Femur (tissue), 1 donor: Measurements from ENCODE around the gene RPL18.

Experiments used
- DNase-seq: peaks from one replicate; pipeline ENCODE4 v3.0.0-alpha.2; 2017

The RPL18 gene

GRCh38 chr19:48629599-48630295, 10.8 kb upstream of the RPL18 start:
- DNase-seq: no peak

DNA sequence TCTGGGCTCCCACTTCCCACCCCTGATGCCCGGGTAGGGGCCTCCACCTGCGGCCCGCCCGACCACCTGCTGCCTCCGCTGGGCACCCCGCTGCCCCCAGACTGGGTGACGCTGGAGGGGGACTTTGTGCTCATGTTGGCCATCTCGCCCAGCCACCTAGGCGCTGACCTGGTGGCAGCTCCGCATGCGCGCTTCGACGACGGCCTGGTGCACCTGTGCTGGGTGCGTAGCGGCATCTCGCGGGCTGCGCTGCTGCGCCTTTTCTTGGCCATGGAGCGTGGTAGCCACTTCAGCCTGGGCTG, 10.3 kb upstream of the RPL18 start:
- DNase-seq: no peak

DNA sequence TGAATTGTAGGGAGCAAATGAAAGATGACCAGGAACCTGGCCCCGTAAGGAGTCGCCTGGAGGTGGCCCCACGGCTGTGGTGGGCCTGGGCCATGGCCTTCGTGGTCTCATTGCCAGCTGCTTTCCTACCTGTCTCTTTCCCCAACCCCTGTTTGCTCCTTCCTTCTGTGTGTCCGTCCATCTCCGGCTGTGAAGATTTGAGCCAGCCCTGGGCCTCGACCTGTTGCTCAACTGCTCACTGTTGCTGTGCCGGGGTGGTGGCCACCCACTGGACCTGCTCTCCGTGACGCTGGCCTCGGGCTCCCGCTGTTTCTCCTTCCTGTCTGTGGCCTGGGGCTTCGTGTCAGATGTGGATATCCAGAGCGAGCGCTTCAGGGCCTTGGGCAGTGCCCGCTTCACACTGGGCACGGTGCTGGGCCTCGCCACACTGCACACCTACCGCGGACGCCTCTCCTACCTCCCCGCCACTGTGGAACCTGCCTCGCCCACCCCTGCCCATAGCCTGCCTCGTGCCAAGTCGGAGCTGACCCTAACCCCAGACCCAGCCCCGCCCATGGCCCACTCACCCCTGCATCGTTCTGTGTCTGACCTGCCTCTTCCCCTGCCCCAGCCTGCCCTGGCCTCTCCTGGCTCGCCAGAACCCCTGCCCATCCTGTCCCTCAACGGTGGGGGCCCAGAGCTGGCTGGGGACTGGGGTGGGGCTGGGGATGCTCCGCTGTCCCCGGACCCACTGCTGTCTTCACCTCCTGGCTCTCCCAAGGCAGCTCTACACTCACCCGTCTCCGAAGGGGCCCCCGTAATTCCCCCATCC, 9.7 kb upstream of the RPL18 start:
- DNase-seq: no peak

DNA sequence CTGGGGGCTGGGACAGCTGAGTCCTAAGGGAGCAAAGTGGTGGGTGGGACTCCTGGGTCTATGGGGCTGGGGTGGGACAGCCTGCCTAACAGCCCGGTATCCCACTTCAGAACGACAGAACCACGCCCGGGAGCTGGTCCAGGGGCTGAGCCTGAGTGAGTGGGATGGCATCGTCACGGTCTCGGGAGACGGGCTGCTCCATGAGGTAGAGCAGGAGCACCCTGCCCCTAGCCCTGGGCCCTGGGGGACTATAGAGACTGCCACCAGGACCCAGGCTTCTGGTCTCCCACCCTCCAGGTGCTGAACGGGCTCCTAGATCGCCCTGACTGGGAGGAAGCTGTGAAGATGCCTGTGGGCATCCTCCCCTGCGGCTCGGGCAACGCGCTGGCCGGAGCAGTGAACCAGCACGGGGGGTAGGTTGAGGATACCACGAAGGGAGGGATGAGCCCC, 8.9 kb upstream of the RPL18 start:
- DNase-seq: no peak

DNA sequence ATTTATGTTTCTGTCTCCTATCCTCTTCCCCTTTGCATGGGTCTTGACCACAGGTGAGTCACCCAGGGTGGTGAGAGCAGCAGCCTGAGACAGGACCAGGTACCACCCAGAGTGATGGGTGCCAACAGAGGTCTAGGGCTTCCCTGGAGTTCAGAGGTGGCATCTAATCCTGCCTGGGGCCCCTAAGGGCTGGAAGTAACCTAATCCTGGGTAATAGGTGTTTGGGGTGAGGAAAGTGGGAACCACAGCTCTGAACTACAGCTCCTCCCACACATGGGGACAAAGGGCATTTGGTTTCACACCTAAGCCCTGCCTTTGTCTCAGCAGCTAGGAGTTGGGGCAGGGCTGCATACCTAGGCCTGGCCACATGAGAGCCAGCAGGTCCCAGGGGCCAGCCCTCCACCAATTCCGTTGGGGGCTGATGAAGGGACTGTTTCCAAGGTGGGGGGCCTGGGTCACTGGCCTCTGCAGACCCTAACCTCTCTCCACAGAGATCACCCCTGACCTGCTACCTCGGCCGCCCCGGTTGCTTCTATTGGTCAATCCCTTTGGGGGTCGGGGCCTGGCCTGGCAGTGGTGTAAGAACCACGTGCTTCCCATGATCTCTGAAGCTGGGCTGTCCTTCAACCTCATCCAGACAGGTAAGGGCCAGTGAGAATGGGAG, 8.4 kb upstream of the RPL18 start:
- no peak for DNase-seq

DNA sequence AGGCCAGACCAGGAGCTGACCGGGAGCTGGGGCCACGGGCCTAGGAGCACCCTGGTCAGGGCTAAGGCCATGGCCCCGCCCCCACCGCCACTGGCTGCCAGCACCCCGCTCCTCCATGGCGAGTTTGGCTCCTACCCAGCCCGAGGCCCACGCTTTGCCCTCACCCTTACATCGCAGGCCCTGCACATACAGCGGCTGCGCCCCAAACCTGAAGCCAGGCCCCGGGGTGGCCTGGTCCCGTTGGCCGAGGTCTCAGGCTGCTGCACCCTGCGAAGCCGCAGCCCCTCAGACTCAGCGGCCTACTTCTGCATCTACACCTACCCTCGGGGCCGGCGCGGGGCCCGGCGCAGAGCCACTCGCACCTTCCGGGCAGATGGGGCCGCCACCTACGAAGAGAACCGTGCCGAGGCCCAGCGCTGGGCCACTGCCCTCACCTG, 6.9 kb upstream of the RPL18 start:
- no peak for DNase-seq

- no peak for DNase-seq
Measured at GRCh38 chr19:48624791-48625723, 6.1 kb upstream of the RPL18 start.

DNA sequence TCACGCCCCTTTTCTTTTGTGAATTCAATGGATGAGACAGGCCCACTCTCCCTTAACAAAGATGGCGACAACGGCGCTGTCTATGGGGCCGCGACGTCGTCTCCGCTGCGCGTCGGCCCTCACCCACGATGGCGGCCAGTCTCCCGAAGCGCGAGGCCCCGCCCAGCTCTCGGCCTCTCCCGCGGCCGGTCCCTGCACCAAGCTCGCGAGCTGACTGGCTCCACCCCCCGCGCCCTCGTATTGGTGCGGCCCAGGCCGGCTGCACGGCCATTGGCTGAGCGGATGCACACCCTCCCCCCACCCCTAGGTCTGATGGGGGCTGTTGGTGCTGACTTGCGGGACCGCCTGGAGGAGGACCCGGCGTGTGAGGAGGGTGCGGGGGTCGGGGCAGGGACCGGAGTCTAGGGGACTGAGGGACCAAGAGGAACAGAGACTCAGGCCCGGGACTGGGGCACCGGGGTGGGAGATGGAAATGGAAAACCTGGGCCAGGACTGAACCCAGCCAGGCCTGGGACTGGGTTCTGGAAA, 5.2 kb upstream of the RPL18 start:
- peak; percentile 99 for DNase-seq

- DNase-seq: no peak
Measured at GRCh38 chr19:48623556-48624066, 4.6 kb upstream of the RPL18 start.

DNA sequence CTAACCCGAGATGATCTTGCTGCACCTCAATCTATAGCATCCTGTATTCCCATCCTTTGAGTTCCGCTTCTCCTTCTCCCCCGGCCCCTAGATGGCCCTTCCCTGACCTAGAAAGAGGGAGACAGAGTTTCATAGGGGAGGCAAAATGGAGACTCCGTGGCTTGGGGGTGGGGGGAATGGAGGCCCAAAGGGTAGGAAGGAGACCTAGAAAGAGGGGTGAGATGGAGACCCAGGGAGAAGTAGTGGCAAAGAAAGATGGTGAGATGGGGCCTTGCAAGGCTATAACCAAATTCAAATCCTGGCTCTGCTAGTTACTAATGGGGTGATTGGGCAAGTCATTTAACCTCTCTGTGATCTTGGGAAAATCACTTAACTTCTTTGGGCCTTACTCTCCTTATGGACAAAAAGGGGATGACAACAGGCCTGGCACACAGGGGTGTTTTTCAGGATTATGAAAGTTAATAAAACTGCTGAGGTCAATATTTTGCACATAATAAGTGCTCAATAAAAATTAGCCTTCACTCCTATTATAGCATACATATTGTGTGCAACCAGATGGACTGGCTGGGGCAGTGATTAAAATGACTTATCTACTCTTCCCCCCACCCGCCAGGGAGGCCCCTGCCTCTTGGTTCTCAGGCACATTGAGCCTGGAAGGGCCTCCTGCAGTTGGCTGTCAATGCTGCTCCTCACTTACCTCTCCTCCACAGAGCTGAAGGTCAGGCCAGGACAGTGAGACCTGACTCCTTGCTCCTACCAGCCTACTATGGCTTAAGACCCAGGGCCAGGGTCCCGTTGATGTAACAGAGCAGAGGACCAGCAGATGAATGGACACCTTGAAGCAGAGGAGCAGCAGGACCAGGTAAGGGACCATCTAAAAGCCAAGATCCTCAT, 961 bp upstream of the RPL18 start:
- no peak for DNase-seq

GRCh38 chr19:48618278-48618915, 581 bp downstream of the RPL18 start:
- no peak for DNase-seq

DNA sequence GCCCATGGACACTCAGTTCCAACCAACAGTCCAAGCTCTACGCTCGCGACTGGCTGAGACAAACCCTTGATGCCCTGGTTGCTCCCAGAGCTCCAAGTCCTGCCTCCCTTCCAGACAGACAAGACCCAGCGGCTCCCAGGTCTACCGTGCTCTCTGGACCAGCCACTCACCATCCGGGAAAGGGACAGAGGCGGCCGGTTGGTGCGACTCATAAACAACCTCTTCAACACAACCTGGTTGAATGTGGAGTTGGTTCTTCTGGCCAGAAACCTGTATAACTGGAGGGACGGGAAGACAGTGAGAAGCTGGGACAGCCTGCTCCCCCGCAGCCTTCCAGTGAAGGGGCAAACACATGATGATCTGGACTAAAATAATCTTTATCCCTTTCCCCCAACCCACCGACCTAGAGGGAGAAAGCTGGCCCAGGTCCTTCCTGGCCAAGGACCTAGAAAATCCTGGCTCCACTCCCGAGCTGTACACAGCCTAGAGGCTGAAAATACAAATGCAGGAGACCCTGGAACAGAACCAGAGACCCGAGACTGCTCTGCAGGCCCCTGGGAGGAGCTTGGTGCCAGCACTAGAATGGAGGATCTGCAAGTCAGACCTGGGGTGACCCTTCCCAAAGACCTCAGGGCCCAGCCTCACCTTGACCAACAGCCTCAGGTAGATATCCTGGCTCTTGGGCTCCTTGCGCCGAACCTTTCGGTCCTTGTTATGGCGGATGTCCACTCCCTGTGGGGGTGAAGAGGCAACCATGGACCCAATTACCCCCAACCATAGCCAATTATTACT, 1.6 kb downstream of the RPL18 start:
- DNase-seq: peak; percentile 47

DNA sequence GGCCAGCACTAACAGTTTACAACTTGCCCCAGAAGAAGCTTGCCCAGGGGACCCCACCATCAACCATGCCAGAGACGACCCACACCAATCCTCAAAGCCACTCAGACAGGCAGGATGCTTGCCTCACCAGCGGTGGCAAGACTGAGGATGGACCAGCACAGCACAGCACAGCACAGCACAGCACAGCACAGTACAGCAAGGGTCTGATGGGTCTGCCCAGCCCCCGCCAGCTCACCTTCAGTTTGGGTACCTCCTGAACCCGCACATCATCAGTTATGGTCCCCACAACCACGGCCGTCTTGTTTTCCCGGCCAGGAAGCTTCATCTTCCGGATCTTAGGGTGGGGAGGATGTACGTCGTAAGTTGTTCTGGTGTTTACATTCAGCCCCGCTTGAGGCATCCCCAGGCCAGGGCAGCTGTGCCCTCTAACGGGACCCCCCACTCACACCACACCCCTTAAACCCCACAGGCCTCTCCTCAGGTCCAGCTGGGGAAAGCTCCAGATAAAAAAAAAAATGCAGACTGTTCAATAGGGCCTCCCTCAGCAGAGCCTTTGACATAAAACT, 2.4 kb downstream of the RPL18 start:
- no peak for DNase-seq

- DNase-seq: no peak
Measured at GRCh38 chr19:48616041-48616436, 2.9 kb downstream of the RPL18 start.

GRCh38 chr19:48615231-48616040, 3.5 kb downstream of the RPL18 start:
- no peak for DNase-seq

GRCh38 chr19:48614436-48615230, 4.3 kb downstream of the RPL18 start, which contains the start of gene FAM83E:
Gene FAM83E (minus strand): TSS chr19:48615076. CDS start chr19:48613372, 1,704 bp downstream.
- DNase-seq: no peak

GRCh38 chr19:48613852-48614435, 5.0 kb downstream of the RPL18 start:
- DNase-seq: no peak
